ENCODE measurements around the gene UBE2V1. TPM values are rescaled to one million over a fixed set of nuclear protein-coding genes. Genes with fewer than 3 reads are reported as not detected.
A peak's percentile ranks its signal among the peaks of the same experiment; 100 is the strongest.

The UBE2V1 gene
- total and polyA plus RNA-seq, 2 of the 13 experiments (the other 11 are each of a cell fraction or from before 2014, with no cell fraction given), result 81.3 to 132 TPM

- TF ChIP-seq ZBED4 (CRISPR knock-in tag; IDR thresholded peaks at IDR 0.05; ENCODE audit: borderline replicate concordance) (0 out of 2 replicates have a peak, but pooled peaks have one; percentile 19), ZNF713 (CRISPR knock-in tag; IDR thresholded peaks at IDR 0.05) (peak; percentile 77; the same call in 1 of the 2 replicates), ARID2 (CRISPR knock-in tag; IDR thresholded peaks at IDR 0.05; ENCODE audit: borderline replicate concordance) (no peak; the same call in 1 of the 2 replicates), FUBP1 (CRISPR knock-in tag; IDR thresholded peaks at IDR 0.05; ENCODE audit: borderline replicate concordance) (peak; percentile 29; the same call in 1 of the 2 replicates), ZNF232 (CRISPR knock-in tag; IDR thresholded peaks at IDR 0.05; ENCODE audit: borderline replicate concordance) (peak; percentile 58; the same call in 1 of the 2 replicates), ZNF350 (CRISPR knock-in tag; IDR thresholded peaks at IDR 0.05; ENCODE audit: borderline replicate concordance, low read depth) (peak; percentile 80), RNF2 (conservative IDR thresholded peaks at IDR 0.05; ENCODE audit: low read depth) (peak; percentile 78; the same call in 1 of the 2 replicates), ZNF550 (CRISPR knock-in tag; IDR thresholded peaks at IDR 0.05; ENCODE audit: borderline replicate concordance) (no peak), CREB3 (CRISPR knock-in tag; IDR thresholded peaks at IDR 0.05) (no peak), HHEX (CRISPR knock-in tag; IDR thresholded peaks at IDR 0.05) (0 out of 2 replicates have a peak, but pooled peaks have one; percentile 20), PBX3 (CRISPR knock-in tag; IDR thresholded peaks at IDR 0.05; ENCODE audit: borderline replicate concordance) (no peak), ZNF687 (CRISPR knock-in tag; IDR thresholded peaks at IDR 0.05) (peak; percentile 92)
Observed at GRCh38 chr20:50120935-50121693, 8.2 kb upstream of the UBE2V1 start (continued).
